Measurements from ENCODE around the gene STEAP1.

Gene STEAP1

GRCh38 chr7:90211391-90212148 is 57.3 kb downstream of the STEAP1 start, which contains the start of gene STEAP2:
Gene STEAP2 (plus strand): TSS chr7:90211740. CDS start chr7:90225083, 13,343 bp downstream.
- no peak for DNase-seq (ENCODE audit: low spot score)

GRCh38 chr7:90212149-90212495 is 57.9 kb downstream of the STEAP1 start:
- no peak for DNase-seq (ENCODE audit: low spot score)

DNA sequence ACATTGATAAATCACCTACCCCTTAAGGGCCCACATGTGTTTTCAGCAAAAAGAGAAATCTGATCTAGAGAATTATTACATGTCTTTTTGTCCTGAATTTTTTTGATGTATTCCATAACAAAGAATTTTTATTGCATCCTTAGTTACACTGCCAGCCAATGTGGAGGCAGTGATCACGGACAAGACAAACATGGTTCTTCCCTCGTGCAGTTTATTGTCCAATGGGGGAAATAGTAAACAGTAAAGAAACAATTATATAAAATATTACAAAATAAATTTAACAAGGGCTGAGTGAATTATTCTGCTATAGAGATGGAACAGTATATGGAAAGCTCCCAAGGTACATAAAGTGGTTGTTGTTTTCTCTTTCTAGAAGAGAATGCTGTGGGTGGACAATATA is 59.3 kb downstream of the STEAP1 start:
- DNase-seq (ENCODE audit: low spot score) = no peak
